Measurements from ENCODE around the gene RBM19. TPM values are rescaled to one million over a fixed set of nuclear protein-coding genes. Genes with fewer than 3 reads are reported as not detected.

Gene RBM19
- total RNA-seq, 1 donor from 2014 or later = 31.1 TPM

DNA sequence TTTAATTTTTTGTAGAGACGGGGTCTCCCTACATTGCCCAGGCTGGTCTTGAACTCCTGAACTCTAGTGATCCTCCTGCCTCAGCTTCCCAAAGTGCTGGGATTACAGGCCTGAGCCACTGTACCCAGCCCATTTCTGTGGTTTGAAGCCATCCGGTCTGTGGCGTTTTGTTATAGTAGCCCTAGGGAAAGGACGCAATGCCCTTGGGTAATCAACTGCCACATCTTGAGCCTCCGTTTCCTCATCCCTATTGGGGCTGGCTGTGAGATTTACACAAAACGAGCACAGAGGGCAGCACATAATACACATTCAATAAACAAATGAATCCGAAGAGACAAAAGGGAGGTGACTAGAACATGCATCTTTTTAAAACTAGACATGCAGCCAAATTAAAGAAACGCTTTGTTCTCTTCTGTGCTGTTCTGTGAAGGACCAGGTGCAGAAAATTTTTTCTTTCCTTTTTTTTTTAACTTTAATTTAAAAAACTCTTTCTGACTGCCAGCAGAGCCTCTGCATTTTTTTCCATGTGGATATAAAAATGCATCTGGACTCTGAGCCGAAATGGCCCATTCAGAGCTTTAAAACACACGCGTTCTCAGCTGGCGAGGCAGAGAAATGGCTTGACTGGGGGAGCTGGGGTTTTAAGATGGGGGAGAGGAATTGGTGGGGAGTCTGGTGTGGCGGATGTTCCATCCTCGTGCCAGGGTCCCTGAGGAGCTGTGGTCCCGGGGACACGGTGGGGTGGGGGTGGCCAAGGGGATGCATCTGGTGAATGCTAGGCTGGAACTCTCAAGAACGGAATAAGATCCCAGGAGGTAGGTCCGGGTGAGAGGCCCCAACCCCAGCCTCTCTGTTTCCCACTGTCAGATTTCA, 119.0 kb downstream of the RBM19 start:
- TF ChIP-seq, protein P1, sequence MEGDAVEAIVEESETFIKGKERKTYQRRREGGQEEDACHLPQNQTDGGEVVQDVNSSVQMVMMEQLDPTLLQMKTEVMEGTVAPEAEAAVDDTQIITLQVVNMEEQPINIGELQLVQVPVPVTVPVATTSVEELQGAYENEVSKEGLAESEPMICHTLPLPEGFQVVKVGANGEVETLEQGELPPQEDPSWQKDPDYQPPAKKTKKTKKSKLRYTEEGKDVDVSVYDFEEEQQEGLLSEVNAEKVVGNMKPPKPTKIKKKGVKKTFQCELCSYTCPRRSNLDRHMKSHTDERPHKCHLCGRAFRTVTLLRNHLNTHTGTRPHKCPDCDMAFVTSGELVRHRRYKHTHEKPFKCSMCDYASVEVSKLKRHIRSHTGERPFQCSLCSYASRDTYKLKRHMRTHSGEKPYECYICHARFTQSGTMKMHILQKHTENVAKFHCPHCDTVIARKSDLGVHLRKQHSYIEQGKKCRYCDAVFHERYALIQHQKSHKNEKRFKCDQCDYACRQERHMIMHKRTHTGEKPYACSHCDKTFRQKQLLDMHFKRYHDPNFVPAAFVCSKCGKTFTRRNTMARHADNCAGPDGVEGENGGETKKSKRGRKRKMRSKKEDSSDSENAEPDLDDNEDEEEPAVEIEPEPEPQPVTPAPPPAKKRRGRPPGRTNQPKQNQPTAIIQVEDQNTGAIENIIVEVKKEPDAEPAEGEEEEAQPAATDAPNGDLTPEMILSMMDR (IDR thresholded peaks at IDR 0.05) = no peak
- Mint-ChIP-seq H3K27me3 (ENCODE audit: unreplicated experiment) (no peaks in the 10 kb centered on the region), H3K9me3 (ENCODE audit: unreplicated experiment) (no peaks in the 10 kb centered on the region), H3K36me3 (ENCODE audit: unreplicated experiment) (peaks cover 14% of the 10 kb centered on the region), H3K27ac (ENCODE audit: unreplicated experiment) (no peak overlapping the region), H3K4me1 (ENCODE audit: unreplicated experiment) (peaks cover 20% of the 10 kb centered on the region), H3K4me3 (ENCODE audit: unreplicated experiment) (no peak overlapping the region)
- no peak for DNase-seq (ENCODE audit: extremely low spot score, unreplicated experiment)

DNA sequence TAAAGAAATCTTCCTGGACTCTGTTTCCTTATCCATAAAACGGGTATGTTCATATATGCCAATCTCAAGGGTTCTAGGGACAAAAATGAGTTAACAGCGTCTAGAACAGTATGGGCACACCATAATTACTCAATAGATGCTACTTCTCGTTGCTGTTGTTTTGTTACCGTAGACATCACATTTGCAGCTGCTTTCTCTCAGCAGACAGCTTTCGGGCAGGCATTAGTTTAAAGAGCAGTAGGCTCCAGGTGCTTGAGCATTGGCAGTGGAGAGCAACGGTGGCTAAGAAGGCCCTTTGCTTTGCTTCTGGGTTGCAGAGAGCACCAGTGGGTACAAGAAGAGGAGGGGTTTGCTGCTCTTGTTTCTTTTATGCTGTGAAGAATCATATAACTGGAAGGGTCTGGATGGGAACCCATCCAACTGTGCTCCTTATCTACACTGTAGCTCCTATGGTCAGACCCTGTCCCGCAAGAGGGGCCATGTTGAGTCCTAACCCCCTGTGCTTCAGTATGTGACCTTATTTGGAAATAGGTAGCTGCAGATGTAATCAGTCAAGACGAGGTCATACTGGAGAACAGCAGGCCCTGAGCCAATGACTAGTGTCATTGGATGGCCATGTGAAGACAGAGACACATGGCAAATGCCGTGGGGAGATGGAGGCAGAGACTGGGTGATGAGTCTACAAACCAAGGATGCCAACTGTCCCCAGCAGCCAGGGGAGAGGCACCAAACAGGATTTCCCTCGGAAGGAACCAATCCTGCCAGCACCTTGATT, 120.0 kb downstream of the RBM19 start:
- DNase-seq (ENCODE audit: extremely low spot score, unreplicated experiment) = no peak
- Mint-ChIP-seq H3K27ac (ENCODE audit: unreplicated experiment) (no peak overlapping the region), H3K27me3 (ENCODE audit: unreplicated experiment) (no peaks in the 10 kb centered on the region), H3K9me3 (ENCODE audit: unreplicated experiment) (no peaks in the 10 kb centered on the region), H3K36me3 (ENCODE audit: unreplicated experiment) (peaks cover 14% of the 10 kb centered on the region), H3K4me3 (ENCODE audit: unreplicated experiment) (no peak overlapping the region), H3K4me1 (ENCODE audit: unreplicated experiment) (peaks cover 19% of the 10 kb centered on the region)
- TF ChIP-seq, protein P1 (IDR thresholded peaks at IDR 0.05) = no peak

DNA sequence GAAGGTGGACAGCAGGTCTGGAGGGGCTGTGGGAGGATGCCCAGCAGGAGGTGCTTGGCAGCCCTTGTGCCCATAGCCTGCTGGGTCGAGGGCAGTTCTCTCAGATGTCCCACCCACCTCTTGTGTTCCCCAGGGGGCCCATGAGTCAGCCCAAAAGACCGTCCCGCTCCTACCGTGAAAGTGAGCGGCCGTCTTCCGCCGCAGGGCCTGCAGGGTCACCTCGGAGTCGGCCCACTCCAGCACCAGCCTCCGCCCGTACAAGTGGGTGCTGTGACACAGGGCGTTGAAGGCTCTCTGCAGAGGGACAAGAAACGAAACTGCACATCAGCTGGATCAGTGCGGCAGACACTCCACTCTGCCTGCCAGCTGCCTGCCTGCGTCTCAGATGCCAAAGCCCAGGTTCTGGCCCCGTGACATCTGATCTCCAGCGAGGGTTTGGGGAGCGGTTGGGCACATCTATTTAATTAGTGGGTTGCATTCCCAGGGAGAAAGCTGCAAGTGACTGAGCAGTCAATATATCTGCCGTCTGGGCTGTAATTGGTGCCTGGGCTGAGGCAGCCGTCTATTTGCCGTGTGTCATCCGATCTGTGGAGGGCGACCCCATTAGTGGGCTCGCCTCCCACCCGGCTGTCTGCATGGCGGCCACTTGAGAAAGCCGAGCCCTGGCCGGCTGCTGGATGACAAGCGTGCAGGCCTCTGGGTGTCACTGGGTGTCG, 121.5 kb downstream of the RBM19 start:
- TF ChIP-seq, protein P1 (IDR thresholded peaks at IDR 0.05) = no peak
- H3K36me3 Mint-ChIP-seq (ENCODE audit: unreplicated experiment) = peaks cover 10% of the 10 kb centered on the region
- no peaks in the 10 kb centered on the region for H3K27me3 Mint-ChIP-seq (ENCODE audit: unreplicated experiment)
- H3K9me3 Mint-ChIP-seq (ENCODE audit: unreplicated experiment) = no peaks in the 10 kb centered on the region
- H3K4me1 Mint-ChIP-seq (ENCODE audit: unreplicated experiment) = peaks cover 6% of the 10 kb centered on the region
- no peak for DNase-seq (ENCODE audit: extremely low spot score, unreplicated experiment)
- H3K27ac Mint-ChIP-seq (ENCODE audit: unreplicated experiment) = no peak overlapping the region
- no peak overlapping the region for H3K4me3 Mint-ChIP-seq (ENCODE audit: unreplicated experiment)

DNA sequence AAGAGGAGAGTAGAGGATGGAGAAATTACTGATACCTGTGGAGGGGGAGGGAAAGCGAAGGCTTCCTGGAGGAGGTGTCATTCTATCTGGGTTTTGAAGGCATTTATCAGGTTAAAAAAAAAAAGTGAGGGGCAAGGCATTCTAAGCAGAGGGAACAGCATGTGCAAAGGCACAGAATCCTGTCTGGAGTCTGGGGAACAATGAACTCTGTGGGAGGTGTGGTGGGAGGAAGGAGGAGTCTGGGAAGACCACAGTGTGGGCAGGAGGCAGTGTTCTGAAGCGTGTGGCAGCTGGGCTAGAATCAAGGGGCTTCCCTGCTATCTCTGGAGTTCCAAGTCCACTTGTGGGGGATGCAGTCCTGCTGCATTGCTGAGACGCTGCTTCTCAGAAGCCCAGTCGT, 123.4 kb downstream of the RBM19 start:
- no peaks in the 10 kb centered on the region for H3K27me3 Mint-ChIP-seq (ENCODE audit: unreplicated experiment)
- no peaks in the 10 kb centered on the region for H3K9me3 Mint-ChIP-seq (ENCODE audit: unreplicated experiment)
- TF ChIP-seq, protein P1 (IDR thresholded peaks at IDR 0.05) = no peak
- peaks cover 6% of the 10 kb centered on the region for H3K4me1 Mint-ChIP-seq (ENCODE audit: unreplicated experiment)
- H3K27ac Mint-ChIP-seq (ENCODE audit: unreplicated experiment) = no peak overlapping the region
- H3K36me3 Mint-ChIP-seq (ENCODE audit: unreplicated experiment) = peaks cover 9% of the 10 kb centered on the region
- DNase-seq (ENCODE audit: extremely low spot score, unreplicated experiment) = no peak
- no peak overlapping the region for H3K4me3 Mint-ChIP-seq (ENCODE audit: unreplicated experiment)

All from osteocyte (in vitro differentiated cells).